ENCODE data around the gene UBE2R2.
A peak's percentile ranks its signal among the peaks of the same experiment; 100 is the strongest.
"Not testable (repeated sequence)": the region's sequence is repeated elsewhere in the genome, so short reads cannot be mapped to it uniquely, and the experiment has no call there.

Gene UBE2R2

GRCh38 chr9:33799928-33800704 is 16.8 kb upstream of the UBE2R2 start:
- DNase-seq, result no peak

- no peak for DNase-seq
These were observed 16.1 kb upstream of the UBE2R2 start for GRCh38 chr9:33800886-33801285.

- not testable (repeated sequence) for DNase-seq
These were observed 14.9 kb upstream of the UBE2R2 start for GRCh38 chr9:33801943-33802500.

- not testable (repeated sequence) for DNase-seq
These were observed 12.8 kb upstream of the UBE2R2 start for GRCh38 chr9:33804196-33804595.

- DNase-seq, result not testable (repeated sequence)
These were observed 9.8 kb upstream of the UBE2R2 start for GRCh38 chr9:33807156-33807555.

- DNase-seq, result not testable (repeated sequence)
These were observed 8.0 kb upstream of the UBE2R2 start for GRCh38 chr9:33808979-33809322.

GRCh38 chr9:33809506-33809905 is 7.5 kb upstream of the UBE2R2 start:
- no peak for DNase-seq

- peak in 2 of 5 experiments; percentile 38 to 65 for DNase-seq
These were observed 3.0 kb upstream of the UBE2R2 start for GRCh38 chr9:33813712-33814641.

GRCh38 chr9:33815781-33816180 is 1.2 kb upstream of the UBE2R2 start:
- DNase-seq, result no peak

- peak; percentile 25 to 81 (median 36) for DNase-seq
These were observed 587 bp downstream of the UBE2R2 start for GRCh38 chr9:33817327-33818166.

- DNase-seq, result peak in 2 of 5 experiments; percentile 4 to 37
These were observed 1.3 kb downstream of the UBE2R2 start for GRCh38 chr9:33818167-33818846.

- DNase-seq, result no peak
These were observed 2.0 kb downstream of the UBE2R2 start for GRCh38 chr9:33818847-33819500.

GRCh38 chr9:33820231-33820745 is 3.3 kb downstream of the UBE2R2 start:
- DNase-seq, result no peak

- DNase-seq, result no peak
These were observed 6.8 kb downstream of the UBE2R2 start for GRCh38 chr9:33823801-33824200.

- not testable (repeated sequence) for DNase-seq
These were observed 10.3 kb downstream of the UBE2R2 start for GRCh38 chr9:33827285-33827684.

- DNase-seq, result not testable (repeated sequence)
These were observed 12.8 kb downstream of the UBE2R2 start for GRCh38 chr9:33829641-33830230.

GRCh38 chr9:33835625-33836260 is 18.8 kb downstream of the UBE2R2 start:
- no peak for DNase-seq

- DNase-seq, result peak in 1 of 5 experiments; percentile 54
These were observed 19.3 kb downstream of the UBE2R2 start for GRCh38 chr9:33836261-33836660.

- DNase-seq, result no peak
These were observed 20.2 kb downstream of the UBE2R2 start for GRCh38 chr9:33837138-33837537.

- DNase-seq, result no peak
These were observed 23.4 kb downstream of the UBE2R2 start for GRCh38 chr9:33840381-33840780.

Measured in T-helper 2 cell (primary cell).